KG1 (cell line): Measurements from ENCODE around the gene PDZK1IP1.
"Not testable (repeated sequence)": the region's sequence is repeated elsewhere in the genome, so short reads cannot be mapped to it uniquely, and the experiment has no call there.

Experiments
- DNase-seq: peaks from one replicate; lab custom pipeline; 2025; lab: John Stamatoyannopoulos, UW

Gene PDZK1IP1

GRCh38 chr1:47223921-47224675 is 34.3 kb upstream of the PDZK1IP1 start:
- DNase-seq: no peak

GRCh38 chr1:47223174-47223920 is 33.5 kb upstream of the PDZK1IP1 start:
- no peak for DNase-seq

GRCh38 chr1:47222476-47222875 is 32.6 kb upstream of the PDZK1IP1 start:
- DNase-seq: no peak

GRCh38 chr1:47219590-47220220 is 29.9 kb upstream of the PDZK1IP1 start:
- no peak for DNase-seq

- no peak for DNase-seq
Observed at GRCh38 chr1:47219001-47219400, 29.2 kb upstream of the PDZK1IP1 start.

GRCh38 chr1:47216278-47217059 is 26.6 kb upstream of the PDZK1IP1 start:
- no peak for DNase-seq

- DNase-seq: no peak
Observed at GRCh38 chr1:47215713-47216112, 25.9 kb upstream of the PDZK1IP1 start.

GRCh38 chr1:47214549-47214948 is 24.7 kb upstream of the PDZK1IP1 start:
- no peak for DNase-seq

- no peak for DNase-seq
Observed at GRCh38 chr1:47213230-47213963, 23.6 kb upstream of the PDZK1IP1 start.

GRCh38 chr1:47212636-47213229 is 22.9 kb upstream of the PDZK1IP1 start:
- no peak for DNase-seq

- DNase-seq: no peak
Observed at GRCh38 chr1:47211796-47212269, 22.0 kb upstream of the PDZK1IP1 start.

GRCh38 chr1:47210666-47211065 is 20.8 kb upstream of the PDZK1IP1 start:
- DNase-seq: no peak

- no peak for DNase-seq
Observed at GRCh38 chr1:47209725-47210325, 20.0 kb upstream of the PDZK1IP1 start.

- no peak for DNase-seq
Observed at GRCh38 chr1:47209091-47209490, 19.3 kb upstream of the PDZK1IP1 start.

GRCh38 chr1:47208374-47208850 is 18.6 kb upstream of the PDZK1IP1 start:
- no peak for DNase-seq

- no peak for DNase-seq
Observed at GRCh38 chr1:47207803-47208373, 18.1 kb upstream of the PDZK1IP1 start.

- no peak for DNase-seq
Observed at GRCh38 chr1:47205918-47206317, 16.1 kb upstream of the PDZK1IP1 start.

GRCh38 chr1:47203504-47203903 is 13.7 kb upstream of the PDZK1IP1 start:
- not testable (repeated sequence) for DNase-seq

- no peak for DNase-seq
Observed at GRCh38 chr1:47201179-47201578, 11.3 kb upstream of the PDZK1IP1 start.

GRCh38 chr1:47198214-47198613 is 8.4 kb upstream of the PDZK1IP1 start:
- DNase-seq: no peak
